ENCODE measurements around the gene KCNJ12. TPM values are rescaled to one million over a fixed set of nuclear protein-coding genes. Genes with fewer than 3 reads are reported as not detected.
A peak's percentile ranks its signal among the peaks of the same experiment; 100 is the strongest.
"Not testable (repeated sequence)": the region's sequence is repeated elsewhere in the genome, so short reads cannot be mapped to it uniquely, and the experiment has no call there.

KCNJ12 gene
- total RNA-seq, 1 donor from 2014 or later, result 14.6 TPM

- not testable (repeated sequence) for DNase-seq (ENCODE audit: low read depth)
These were observed 27.3 kb upstream of the KCNJ12 start for GRCh38 chr17:21348926-21349261.

GRCh38 chr17:21349358-21350050 is 26.7 kb upstream of the KCNJ12 start:
- not testable (repeated sequence) for DNase-seq (ENCODE audit: low read depth)

- not testable (repeated sequence) for DNase-seq (ENCODE audit: low read depth)
These were observed 25.7 kb upstream of the KCNJ12 start for GRCh38 chr17:21350495-21350894.

- DNase-seq (ENCODE audit: low read depth), result peak; percentile 62
These were observed 24.6 kb upstream of the KCNJ12 start for GRCh38 chr17:21351366-21352065.

GRCh38 chr17:21352221-21352980 is 23.8 kb upstream of the KCNJ12 start:
- no peak for DNase-seq (ENCODE audit: low read depth)

- no peak for DNase-seq (ENCODE audit: low read depth)
These were observed 23.2 kb upstream of the KCNJ12 start for GRCh38 chr17:21352981-21353265.

- DNase-seq (ENCODE audit: low read depth), result no peak
These were observed 22.7 kb upstream of the KCNJ12 start for GRCh38 chr17:21353326-21354010.

- no peak for DNase-seq (ENCODE audit: low read depth)
These were observed 21.3 kb upstream of the KCNJ12 start for GRCh38 chr17:21354796-21355385.

- no peak for DNase-seq (ENCODE audit: low read depth)
These were observed 20.6 kb upstream of the KCNJ12 start for GRCh38 chr17:21355586-21355985.

- DNase-seq (ENCODE audit: low read depth), result no peak
These were observed 19.5 kb upstream of the KCNJ12 start for GRCh38 chr17:21356537-21357127.

- DNase-seq (ENCODE audit: low read depth), result peak; percentile 41
These were observed 18.9 kb upstream of the KCNJ12 start for GRCh38 chr17:21357281-21357680.

- no peak for DNase-seq (ENCODE audit: low read depth)
These were observed 18.2 kb upstream of the KCNJ12 start for GRCh38 chr17:21357696-21358656.

GRCh38 chr17:21358682-21359482 is 17.3 kb upstream of the KCNJ12 start:
- DNase-seq (ENCODE audit: low read depth), result peak; percentile 91

- DNase-seq (ENCODE audit: low read depth), result no peak
These were observed 16.7 kb upstream of the KCNJ12 start for GRCh38 chr17:21359483-21359840.

- DNase-seq (ENCODE audit: low read depth), result no peak
These were observed 16.1 kb upstream of the KCNJ12 start for GRCh38 chr17:21360048-21360447.

- no peak for DNase-seq (ENCODE audit: low read depth)
These were observed 14.9 kb upstream of the KCNJ12 start for GRCh38 chr17:21361020-21361809.

- DNase-seq (ENCODE audit: low read depth), result no peak
These were observed 13.7 kb upstream of the KCNJ12 start for GRCh38 chr17:21362331-21362931.
